NCI-H187 treated with DMSO at 0.1 percent for 48 hours (cell line): ENCODE data around the gene DPP9.

ENCODE experiments used
- DNase-seq: peaks from one replicate; lab custom pipeline; 2025; lab: John Stamatoyannopoulos, UW

Gene DPP9

GRCh38 chr19:4656102-4656501, 67.5 kb downstream of the DPP9 start:
- DNase-seq, result no peak

- DNase-seq, result no peak
These were observed 68.9 kb downstream of the DPP9 start for GRCh38 chr19:4654437-4655361.

- DNase-seq, result no peak
These were observed 69.7 kb downstream of the DPP9 start for GRCh38 chr19:4653793-4654436.

GRCh38 chr19:4652075-4652474, 71.6 kb downstream of the DPP9 start:
- no peak for DNase-seq

- no peak for DNase-seq
These were observed 73.5 kb downstream of the DPP9 start for GRCh38 chr19:4650159-4650558.

- no peak for DNase-seq
These were observed 74.1 kb downstream of the DPP9 start for GRCh38 chr19:4649392-4650047.

- DNase-seq, result no peak
These were observed 75.7 kb downstream of the DPP9 start for GRCh38 chr19:4647676-4648644.

- DNase-seq, result no peak
These were observed 77.9 kb downstream of the DPP9 start for GRCh38 chr19:4645718-4646117.

GRCh38 chr19:4642625-4643024, 81.0 kb downstream of the DPP9 start:
- DNase-seq, result no peak

- DNase-seq, result no peak
These were observed 82.5 kb downstream of the DPP9 start for GRCh38 chr19:4641132-4641531.

- no peak for DNase-seq
These were observed 83.2 kb downstream of the DPP9 start for GRCh38 chr19:4640247-4641000.

GRCh38 chr19:4639531-4640246, 84.0 kb downstream of the DPP9 start:
- DNase-seq, result no peak

GRCh38 chr19:4638828-4639530, 84.7 kb downstream of the DPP9 start, which contains the start of gene TNFAIP8L1:
Gene TNFAIP8L1, plus strand, starts transcription at chr19:4639516. Its CDS starts 12,354 bp downstream, at chr19:4651870.
- DNase-seq, result peak; percentile 62

- DNase-seq, result no peak
These were observed 85.3 kb downstream of the DPP9 start for GRCh38 chr19:4638317-4638716.

GRCh38 chr19:4636761-4637160, 86.9 kb downstream of the DPP9 start:
- DNase-seq, result no peak

- DNase-seq, result no peak
These were observed 87.4 kb downstream of the DPP9 start for GRCh38 chr19:4636151-4636717.

- no peak for DNase-seq
These were observed 87.9 kb downstream of the DPP9 start for GRCh38 chr19:4635754-4636116.

- no peak for DNase-seq
These were observed 90.3 kb downstream of the DPP9 start for GRCh38 chr19:4633140-4633967.
